ENCODE measurements around the gene AK3. TPM values are rescaled to one million over a fixed set of nuclear protein-coding genes. Genes with fewer than 3 reads are reported as not detected.
A peak's percentile ranks its signal among the peaks of the same experiment; 100 is the strongest.

The AK3 gene
- total RNA-seq, 1 donor from 2014 or later: 44.2 TPM

GRCh38 chr9:4686584-4686983 is 54.4 kb downstream of the AK3 start:
- intact Hi-C loops (cut with DNase I): loop anchor here (10.0 kb wide), 1 partner anchor 48 kb away; no protein-coding TSS in a partner anchor
- Histone ChIP-seq H3K9me3 (no peaks in the 10 kb centered on the region), H3K27me3 (no peaks in the 10 kb centered on the region), H3K27ac (no peak overlapping the region), H3K4me3 (no peak overlapping the region), H3K36me3 (peaks cover 46% of the 10 kb centered on the region), H3K4me1 (peaks cover 19% of the 10 kb centered on the region)
- no peak for DNase-seq
- no peak for TF ChIP-seq CTCF (IDR thresholded peaks at IDR 0.05)
- ATAC-seq: no peak

GRCh38 chr9:4686112-4686511 is 54.9 kb downstream of the AK3 start:
- no peak for TF ChIP-seq CTCF (IDR thresholded peaks at IDR 0.05)

DNA sequence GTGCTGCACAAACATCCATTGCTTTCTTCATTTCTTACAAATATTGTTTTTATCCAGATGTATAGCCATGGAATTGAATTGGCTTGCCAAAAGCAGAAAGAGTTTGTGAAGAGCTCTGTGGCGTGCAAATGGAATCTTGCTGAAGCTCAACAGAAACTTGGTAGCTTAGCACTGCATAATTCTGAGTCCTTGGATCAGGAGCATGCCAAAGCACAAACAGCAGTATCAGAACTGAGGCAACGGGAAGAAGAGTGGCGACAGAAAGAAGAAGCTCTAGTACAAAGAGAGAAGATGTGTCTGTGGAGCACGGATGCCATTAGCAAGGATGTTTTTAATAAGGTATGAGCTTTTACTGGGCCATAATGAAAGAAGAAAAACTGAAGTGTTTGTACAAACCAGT is 56.2 kb downstream of the AK3 start:
- peaks cover 31% of the 10 kb centered on the region for H3K36me3 ChIP-seq
- H3K27ac ChIP-seq: no peak overlapping the region
- H3K27me3 ChIP-seq: no peaks in the 10 kb centered on the region
- peaks cover 28% of the 10 kb centered on the region for H3K4me1 ChIP-seq
- no peak overlapping the region for H3K4me3 ChIP-seq
- no peak for ATAC-seq
- no peaks in the 10 kb centered on the region for H3K9me3 ChIP-seq
- TF ChIP-seq CTCF (IDR thresholded peaks at IDR 0.05): no peak
- no peak for DNase-seq
- intact Hi-C loops (cut with DNase I): loop anchor here (10.0 kb wide), 1 partner anchor 50 kb away; no protein-coding TSS in a partner anchor

More at GRCh38 chr9:4686112-4686511, 54.9 kb downstream of the AK3 start:
- H3K4me1 ChIP-seq: peaks cover 23% of the 10 kb centered on the region
- DNase-seq (no peak), ATAC-seq (no peak)
- H3K4me3 ChIP-seq: no peak overlapping the region
- no peak overlapping the region for H3K27ac ChIP-seq
- no peaks in the 10 kb centered on the region for H3K9me3 ChIP-seq
- H3K36me3 ChIP-seq: peaks cover 44% of the 10 kb centered on the region
- intact Hi-C loops (cut with DNase I): loop anchor here (10.0 kb wide), 1 partner anchor 49 kb away; no protein-coding TSS in a partner anchor
- no peaks in the 10 kb centered on the region for H3K27me3 ChIP-seq

- TF ChIP-seq CTCF (IDR thresholded peaks at IDR 0.05): no peak
- ATAC-seq: no peak
- Histone ChIP-seq H3K4me3 (peak overlapping the region; percentile 69), H3K27ac (peak overlapping the region; percentile 99), H3K4me1 (peaks cover 13% of the 10 kb centered on the region), H3K36me3 (peaks cover 14% of the 10 kb centered on the region), H3K27me3 (no peaks in the 10 kb centered on the region), H3K9me3 (no peaks in the 10 kb centered on the region)
- intact Hi-C loops (cut with DNase I): loop anchor here (10.0 kb wide), 1 partner anchor 54 kb away; no protein-coding TSS in a partner anchor
- DNase-seq: no peak
These were observed 60.3 kb downstream of the AK3 start for GRCh38 chr9:4680750-4681149.

DNA sequence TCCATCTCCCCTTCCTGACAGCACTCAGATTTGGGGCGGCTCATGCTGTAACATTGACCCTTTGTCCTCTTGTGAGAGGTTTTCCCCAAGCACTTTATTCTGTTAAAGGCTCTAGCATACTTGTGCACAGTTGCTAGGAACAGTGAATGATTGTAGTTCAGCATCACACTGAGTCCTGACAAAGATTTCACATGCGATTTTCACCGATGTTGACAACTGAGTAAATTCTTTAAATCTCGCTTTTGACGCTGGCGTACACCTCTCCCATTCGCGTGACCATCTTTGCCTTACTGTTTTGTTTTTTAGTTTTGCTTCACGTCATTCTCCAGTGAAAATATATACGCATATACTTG is 60.9 kb downstream of the AK3 start:
- Histone ChIP-seq H3K36me3 (peaks cover 8% of the 10 kb centered on the region), H3K4me3 (peak overlapping the region; percentile 69), H3K27ac (peak overlapping the region; percentile 99), H3K4me1 (peaks cover 13% of the 10 kb centered on the region), H3K27me3 (no peaks in the 10 kb centered on the region), H3K9me3 (no peaks in the 10 kb centered on the region)
- no peak for TF ChIP-seq CTCF (IDR thresholded peaks at IDR 0.05)
- intact Hi-C loops (cut with DNase I): loop anchor here (10.0 kb wide), 1 partner anchor 55 kb away; no protein-coding TSS in a partner anchor
- no peak for DNase-seq
- no peak for ATAC-seq
